GM12874 (cell line): Measurements from ENCODE around the gene MAPK1IP1L.
A peak's percentile ranks its signal among the peaks of the same experiment; 100 is the strongest.

ENCODE experiments used
- CTCF ChIP-seq: IDR thresholded peaks from 2 replicates; pipeline ENCODE4 v1.5.1; 2011; ENCODE audit warnings: low read depth, mild to moderate bottlenecking, control low read depth, low read length, moderate library complexity; ENCODE audit not compliant: insufficient read depth

MAPK1IP1L gene

DNA sequence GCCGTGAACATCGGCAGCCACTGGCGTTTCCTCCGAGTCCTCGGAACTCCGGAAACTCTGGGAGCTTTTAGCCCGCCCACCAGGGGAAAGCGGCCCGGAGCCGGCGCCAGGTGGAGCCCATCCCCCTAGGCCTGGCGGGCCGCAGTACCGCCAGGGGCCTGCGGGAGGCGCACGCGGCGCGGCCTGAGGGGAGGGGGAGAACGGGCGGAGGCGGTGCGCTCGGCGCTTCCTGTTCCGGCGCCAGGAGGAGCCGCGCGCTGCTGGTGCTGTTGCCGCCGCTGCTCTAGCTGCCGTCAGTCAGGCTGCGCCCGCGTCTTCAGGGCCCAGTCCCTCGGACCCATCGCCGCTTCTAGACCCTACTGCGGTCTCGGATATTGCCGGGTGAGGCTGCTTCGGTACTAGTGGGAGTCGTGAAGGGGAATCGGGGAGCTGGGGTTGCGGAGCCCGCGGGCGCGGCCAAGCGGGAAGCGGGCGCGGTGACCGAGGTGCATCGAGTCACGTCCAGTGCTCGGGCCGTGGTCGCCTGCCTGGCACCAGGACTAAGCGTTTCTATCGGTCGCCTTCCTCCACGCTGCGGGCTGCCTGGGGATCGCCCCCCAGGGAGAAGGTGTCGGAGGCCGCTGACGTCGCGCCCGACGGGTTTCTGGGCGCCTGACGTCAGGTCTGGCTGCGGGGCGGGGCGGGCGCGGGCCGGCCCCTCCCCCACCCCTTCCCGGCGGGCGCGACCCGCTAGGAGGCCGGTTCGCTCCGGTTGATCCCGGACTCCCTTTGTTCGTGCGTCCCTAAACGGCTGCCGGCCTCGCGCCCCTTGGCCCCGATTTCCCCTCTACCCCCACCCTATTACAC is at the start of gene MAPK1IP1L:
MAPK1IP1L (plus strand) TSS at position 225 of the 846 bp plus-strand sequence. CDS start 10,037 bp downstream, outside the sequence.
- peak; percentile 100 for TF ChIP-seq CTCF

DNA sequence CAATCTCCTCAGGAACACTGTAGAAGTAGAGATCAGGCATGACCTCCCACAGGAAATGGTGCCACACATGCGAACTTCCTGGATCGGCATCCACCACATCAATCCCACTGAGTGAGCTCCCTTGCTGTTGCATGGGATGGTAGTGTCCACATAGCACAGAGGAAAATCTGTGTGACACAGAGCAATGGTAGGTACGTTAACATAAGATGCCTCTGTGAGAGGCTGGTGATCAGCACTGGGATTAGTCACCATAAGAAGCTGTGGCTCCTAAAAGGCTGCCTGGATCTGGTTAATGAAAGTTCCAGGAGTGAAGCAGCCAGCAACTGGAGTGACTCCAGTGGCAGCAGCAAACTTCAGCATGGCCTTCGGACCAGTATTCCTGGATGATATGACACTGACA is 46.4 kb upstream of the MAPK1IP1L start:
- no peak for TF ChIP-seq CTCF

DNA sequence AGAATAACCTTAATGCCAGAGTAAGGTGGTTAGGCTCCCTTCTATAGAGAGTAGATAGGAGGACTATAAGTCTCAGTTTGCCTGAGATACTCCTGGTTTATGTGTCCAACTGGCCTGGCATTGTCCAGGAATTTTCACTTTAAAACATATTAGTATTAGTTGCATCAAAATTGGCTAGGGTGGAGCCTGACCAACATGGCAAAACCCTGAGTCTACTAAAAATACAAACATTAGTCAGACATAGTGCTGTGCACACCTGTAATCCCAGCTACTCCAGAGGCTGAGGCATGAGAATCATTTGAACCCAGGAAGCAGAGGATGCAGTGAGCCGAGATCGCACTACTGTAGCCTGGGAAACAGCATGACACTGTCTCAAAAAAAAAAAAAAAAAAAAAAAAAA is 36.4 kb upstream of the MAPK1IP1L start:
- no peak for TF ChIP-seq CTCF

DNA sequence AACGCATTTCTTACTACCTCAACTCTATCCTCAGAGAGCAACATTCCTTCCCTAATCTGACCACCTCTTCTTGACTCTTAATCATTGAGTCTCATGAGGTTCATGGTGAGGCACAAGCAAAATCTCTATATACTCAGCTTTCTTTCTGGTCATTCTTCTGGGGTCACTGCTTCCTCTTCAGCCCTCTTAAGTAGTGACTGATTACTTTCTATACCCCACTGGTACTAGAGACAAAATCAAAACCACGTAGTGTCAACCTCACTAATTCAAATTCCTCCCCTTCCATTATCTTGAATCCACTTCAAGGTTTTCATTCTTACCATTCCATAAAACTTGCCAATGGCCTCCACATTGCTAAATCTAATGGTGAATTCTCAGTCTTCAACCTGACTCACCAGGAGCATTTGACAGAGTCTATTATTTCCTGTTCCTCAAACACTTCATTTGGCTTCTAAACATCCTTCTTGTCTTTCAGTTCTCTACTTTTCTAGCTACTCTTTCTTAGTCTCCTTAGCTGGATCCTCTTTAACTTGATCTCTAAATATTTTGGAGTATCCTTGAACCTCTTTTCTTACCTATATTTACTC is 31.4 kb upstream of the MAPK1IP1L start:
- no peak for TF ChIP-seq CTCF

DNA sequence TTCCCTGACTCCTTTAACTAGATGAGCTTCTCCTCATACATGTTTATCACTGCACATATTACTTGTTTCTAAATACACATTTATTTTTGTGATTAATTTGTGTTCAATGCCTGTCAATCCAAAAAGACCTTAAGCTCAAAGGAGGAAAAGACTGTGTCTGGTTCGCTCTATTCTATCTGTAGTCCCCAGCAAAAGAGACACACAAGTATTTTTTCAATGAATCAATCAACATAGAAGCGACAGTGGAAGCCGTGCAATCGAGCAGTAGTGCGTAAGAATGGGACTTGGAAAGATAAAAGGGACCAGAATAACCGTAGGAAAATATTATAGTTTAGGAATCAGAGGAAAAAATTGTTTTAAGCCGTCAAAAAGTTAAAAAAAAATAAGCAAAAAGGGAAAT is 25.5 kb upstream of the MAPK1IP1L start:
- TF ChIP-seq CTCF, result no peak

DNA sequence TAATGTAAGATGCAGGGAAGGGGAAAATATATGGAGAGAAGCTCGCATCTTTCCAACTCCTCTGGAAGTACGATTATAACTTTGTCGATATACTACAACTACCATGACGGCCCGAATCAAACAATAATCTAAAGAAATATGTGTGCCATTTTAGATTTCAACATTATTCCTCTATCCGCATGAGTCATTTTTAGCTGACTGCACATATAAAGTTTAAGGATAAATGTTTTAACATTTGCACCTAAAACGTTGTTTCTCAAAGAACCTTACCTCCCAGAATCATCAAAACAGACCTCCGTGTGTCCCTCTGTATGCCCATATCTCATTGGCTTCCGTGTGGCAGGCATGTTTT is 25.0 kb upstream of the MAPK1IP1L start:
- TF ChIP-seq CTCF, result no peak

GRCh38 chr14:55026793-55027561 is 24.5 kb upstream of the MAPK1IP1L start, which contains the start of the genes SOCS4 and WDHD1:
TSS of gene SOCS4 (plus strand) at chr14:55027236. CDS start at chr14:55043042, 15,806 bp downstream.
TSS of gene WDHD1 (minus strand) at chr14:55027099. CDS start at chr14:55026787, 312 bp downstream.
- TF ChIP-seq CTCF, result 0 out of 2 replicates have a peak, but pooled peaks have one; percentile 17
